ENCODE data around the gene PDE4B. TPM values are rescaled to one million over a fixed set of nuclear protein-coding genes. Genes with fewer than 3 reads are reported as not detected.

Gene PDE4B
- total and polyA plus RNA-seq, 2 of the 13 experiments (the other 11 are each of a cell fraction or from before 2014, with no cell fraction given): not detected

GRCh38 chr1:66383168-66383567, 590.5 kb downstream of the PDE4B start:
- Histone ChIP-seq H3K27ac (ENCODE audit: extremely low read length, insufficient read depth, low read length) (no peak overlapping the region), H3K9ac (ENCODE audit: insufficient read depth, low read depth, low read length) (no peak overlapping the region), H3K36me3 (replicated peaks in 1 of 2; ENCODE audit: control insufficient read depth in 1 of 2, insufficient read depth in 2 of 2, low read length in 2 of 2) (no peaks in the 10 kb centered on the region), H3K79me2 (ENCODE audit: insufficient read depth, low read length) (no peaks in the 10 kb centered on the region), H3K4me3 (replicated peaks in 1 of 3; ENCODE audit: insufficient read depth in 1 of 3, low read depth in 2 of 3, low read length in 3 of 3) (no peak overlapping the region), H2AFZ (ENCODE audit: low read length) (no peak overlapping the region), H3K9me3 (ENCODE audit: low read length) (peaks cover 26% of the 10 kb centered on the region), H3K4me2 (ENCODE audit: low read depth, low read length) (no peak overlapping the region), H4K20me1 (ENCODE audit: insufficient read depth, low read length) (no peaks in the 10 kb centered on the region), H3K27me3 (ENCODE audit: control insufficient read depth in 1 of 2, insufficient read depth in 2 of 2, low read length in 2 of 2) (no peaks in the 10 kb centered on the region), H3K4me1 (ENCODE audit: insufficient read depth, low read length) (no peaks in the 10 kb centered on the region)
- in situ Hi-C loops (cut with HindIII; ENCODE audit: extremely low pct_ligation_motif_present, low pct_unique_long_range_greater_than_20kb): no loop called here
- no peak for TF ChIP-seq ZNF646 (CRISPR knock-in tag; IDR thresholded peaks at IDR 0.05)
- peak; percentile 90 for TF ChIP-seq NFE2L2 (IDR thresholded peaks at IDR 0.05; ENCODE audit: low read length)
- TF ChIP-seq MAFF (IDR thresholded peaks at IDR 0.05; ENCODE audit: low read depth, low read length): peak; percentile 82
- TF ChIP-seq MAFK (conservative IDR thresholded peaks at IDR 0.05 in 1 of 2, IDR thresholded peaks at IDR 0.05 in 1 of 2; ENCODE audit: low read length in 2 of 2): peak; percentile 83 to 88
- TF ChIP-seq ZHX2 (IDR thresholded peaks at IDR 0.05; ENCODE audit: low read depth): no peak
- no peak for TF ChIP-seq ZHX2 (CRISPR knock-in tag; IDR thresholded peaks at IDR 0.05; ENCODE audit: borderline replicate concordance)
- WGBS (ENCODE audit: low lambda C conversion rate): 53% methylated on average over 4 of the region's 5 CpGs
- intact Hi-C loops (cut with micrococcal nuclease; ENCODE audit: unreplicated experiment): no loop called here
- CTCF ChIA-PET (ENCODE audit: low intra/inter-chr PET ratio, low total read pairs): no interaction called here
- DNase-seq (ENCODE audit: low spot score): no peak
- FAIRE-seq: no peak
- no TSS peak for BruUV-seq (replicated peaks)
- no peak for ATAC-seq
- POLR2A ChIA-PET: no interaction called here

Data from HepG2 (cell line).